ENCODE results near the gene ABLIM2.

DNA sequence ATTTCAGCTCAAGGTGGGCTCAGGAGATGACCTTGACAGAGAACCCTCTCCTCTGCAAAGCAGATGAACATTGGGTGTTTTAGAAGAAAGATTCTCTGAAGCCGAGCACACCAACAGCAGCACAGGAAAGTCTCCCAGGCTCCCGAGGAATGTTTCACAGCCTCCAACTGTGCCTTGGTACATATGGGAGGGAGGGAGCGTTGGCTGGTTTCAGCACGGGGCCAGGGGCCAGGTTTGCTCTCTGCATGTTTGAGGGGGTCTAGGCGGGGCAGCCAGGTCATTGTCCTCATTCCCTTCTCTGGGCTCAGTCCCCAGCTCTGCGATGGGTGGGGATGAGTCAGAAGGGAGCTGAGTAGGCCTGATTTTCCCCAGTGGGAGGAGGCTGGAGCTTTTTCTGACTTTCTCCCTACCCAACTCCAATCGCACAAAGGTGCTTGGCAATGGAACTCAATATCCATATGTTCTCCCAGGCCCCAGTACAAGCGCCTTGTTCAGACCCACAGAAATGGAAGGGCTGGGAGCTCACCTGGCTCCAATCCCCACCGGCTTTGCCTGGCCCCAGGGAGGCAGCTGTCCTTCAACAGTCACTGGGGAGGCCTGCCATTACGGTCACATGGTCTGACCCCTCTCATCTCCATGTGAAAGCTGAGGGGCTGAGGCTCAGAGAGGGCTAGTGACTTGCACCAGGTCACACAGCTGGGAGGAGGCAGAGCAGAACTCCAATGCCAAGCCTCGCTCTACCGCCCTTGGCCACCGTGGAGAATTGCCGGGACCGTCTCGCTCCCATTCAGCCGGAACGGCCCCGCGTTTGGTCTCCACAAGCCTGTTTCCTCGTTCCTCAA is 110.6 kb downstream of the ABLIM2 start:
- TF ChIP-seq, protein P1, sequence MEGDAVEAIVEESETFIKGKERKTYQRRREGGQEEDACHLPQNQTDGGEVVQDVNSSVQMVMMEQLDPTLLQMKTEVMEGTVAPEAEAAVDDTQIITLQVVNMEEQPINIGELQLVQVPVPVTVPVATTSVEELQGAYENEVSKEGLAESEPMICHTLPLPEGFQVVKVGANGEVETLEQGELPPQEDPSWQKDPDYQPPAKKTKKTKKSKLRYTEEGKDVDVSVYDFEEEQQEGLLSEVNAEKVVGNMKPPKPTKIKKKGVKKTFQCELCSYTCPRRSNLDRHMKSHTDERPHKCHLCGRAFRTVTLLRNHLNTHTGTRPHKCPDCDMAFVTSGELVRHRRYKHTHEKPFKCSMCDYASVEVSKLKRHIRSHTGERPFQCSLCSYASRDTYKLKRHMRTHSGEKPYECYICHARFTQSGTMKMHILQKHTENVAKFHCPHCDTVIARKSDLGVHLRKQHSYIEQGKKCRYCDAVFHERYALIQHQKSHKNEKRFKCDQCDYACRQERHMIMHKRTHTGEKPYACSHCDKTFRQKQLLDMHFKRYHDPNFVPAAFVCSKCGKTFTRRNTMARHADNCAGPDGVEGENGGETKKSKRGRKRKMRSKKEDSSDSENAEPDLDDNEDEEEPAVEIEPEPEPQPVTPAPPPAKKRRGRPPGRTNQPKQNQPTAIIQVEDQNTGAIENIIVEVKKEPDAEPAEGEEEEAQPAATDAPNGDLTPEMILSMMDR (IDR thresholded peaks at IDR 0.05 in 4 of 5, conservative IDR thresholded peaks at IDR 0.05 in 1 of 5) = no peak
- no peak for TF ChIP-seq POLR2A (IDR thresholded peaks at IDR 0.05)

All from gastrocnemius medialis (tissue), 4 donors.